HG03097 (cell line): ENCODE measurements around the gene CCDC148.

Experiments
- ATAC-seq: cut with Tn5 transposase; IDR thresholded peaks from one replicate; pipeline ENCODE4 v1.9.1; 2021; ENCODE audit not compliant: unreplicated experiment, low FRiP score

CCDC148 gene

GRCh38 chr2:158456309-158457066 is at the start of gene CCDC148, which contains the start of gene PKP4:
CCDC148 (minus strand) TSS chr2:158456753; CDS start chr2:158456439, 314 bp downstream.
PKP4 (plus strand) TSS chr2:158456952; CDS start chr2:158533185, 76,233 bp downstream.
- peak; percentile 97 for ATAC-seq

- ATAC-seq = no peak
Measured at GRCh38 chr2:158505448-158505934, 48.9 kb upstream of the CCDC148 start.

GRCh38 chr2:158504088-158504487 is 47.5 kb upstream of the CCDC148 start:
- ATAC-seq = no peak

- no peak for ATAC-seq
Measured at GRCh38 chr2:158502974-158503373, 46.4 kb upstream of the CCDC148 start.

- no peak for ATAC-seq
Measured at GRCh38 chr2:158501301-158501700, 44.7 kb upstream of the CCDC148 start.

- no peak for ATAC-seq
Measured at GRCh38 chr2:158500333-158500732, 43.8 kb upstream of the CCDC148 start.

- no peak for ATAC-seq
Measured at GRCh38 chr2:158499383-158499782, 42.8 kb upstream of the CCDC148 start.

- ATAC-seq = no peak
Measured at GRCh38 chr2:158498749-158499136, 42.2 kb upstream of the CCDC148 start.

- ATAC-seq = no peak
Measured at GRCh38 chr2:158498043-158498748, 41.6 kb upstream of the CCDC148 start.

GRCh38 chr2:158497486-158497885 is 40.9 kb upstream of the CCDC148 start:
- ATAC-seq = no peak

GRCh38 chr2:158496986-158497385 is 40.4 kb upstream of the CCDC148 start:
- no peak for ATAC-seq

GRCh38 chr2:158495175-158495574 is 38.6 kb upstream of the CCDC148 start:
- ATAC-seq = no peak

GRCh38 chr2:158493458-158493857 is 36.9 kb upstream of the CCDC148 start:
- ATAC-seq = no peak

GRCh38 chr2:158491072-158491471 is 34.5 kb upstream of the CCDC148 start:
- no peak for ATAC-seq

- no peak for ATAC-seq
Measured at GRCh38 chr2:158489366-158490112, 33.0 kb upstream of the CCDC148 start.

GRCh38 chr2:158488442-158489216 is 32.1 kb upstream of the CCDC148 start:
- no peak for ATAC-seq

GRCh38 chr2:158487419-158487818 is 30.9 kb upstream of the CCDC148 start:
- ATAC-seq = no peak

- no peak for ATAC-seq
Measured at GRCh38 chr2:158486970-158487325, 30.4 kb upstream of the CCDC148 start.

- no peak for ATAC-seq
Measured at GRCh38 chr2:158486150-158486969, 29.8 kb upstream of the CCDC148 start.
